Uterus (tissue), 4 donors: Measurements from ENCODE around the gene LSAMP. TPM values are rescaled to one million over a fixed set of nuclear protein-coding genes. Genes with fewer than 3 reads are reported as not detected.

Source experiments
- DNase-seq, 2 donors: peaks; one replicate each; pipeline ENCODE4 v3.0.0-alpha.2; 2019 to 2020
- H3K27ac ChIP-seq, 2 donors: fragments of 200-600 bp; sonication (generic); 1 replicate in 1 of 2; 2 replicates in 1 of 2; pipeline ENCODE4 v1.5.1; 2016 to 2018
- H3K27me3 ChIP-seq, 2 donors: fragments of 200-600 bp; sonication (generic); one replicate each; pipeline ENCODE4 v1.5.1; 2018 to 2019; ENCODE audit warnings: control low read depth in 1 of 2
- H3K36me3 ChIP-seq, 2 donors: fragments of 200-600 bp; sonication (generic); one replicate each; pipeline ENCODE4 v1.5.1; 2019; ENCODE audit warnings: control low read depth in 1 of 2
- H3K4me1 ChIP-seq, 2 donors: fragments of 200-600 bp; sonication (generic); one replicate each; pipeline ENCODE4 v1.5.1; 2018 to 2019; ENCODE audit warnings: control low read depth in 1 of 2
- H3K4me3 ChIP-seq, 2 donors: fragments of 200-600 bp; sonication (generic); 1 replicate in 1 of 2; 2 replicates in 1 of 2; pipeline ENCODE4 v1.5.1; 2018 to 2019; ENCODE audit warnings: mild to moderate bottlenecking in 1 of 2
- H3K9me3 ChIP-seq, 2 donors: fragments of 200-600 bp; sonication (generic); one replicate each; pipeline ENCODE4 v1.5.1; 2019; ENCODE audit warnings: control low read depth in 1 of 2
- CTCF ChIP-seq, 4 experiments: fragments of 200-600 bp in 2 of 4; fragments of 450-650 bp in 2 of 4; sonication (generic) in 2 of 4; IDR thresholded peaks; one replicate each; pipeline ENCODE4 v1.5.1; 2016 to 2019; ENCODE audit warnings: antibody characterized with exemption in 4 of 4, mild to moderate bottlenecking in 2 of 4, moderate library complexity in 1 of 4
- POLR2A ChIP-seq, 2 donors: fragments of 450-650 bp; IDR thresholded peaks; one replicate each; pipeline ENCODE4 v1.6.1; 2016; ENCODE audit warnings: antibody characterized with exemption in 2 of 2, mild to moderate bottlenecking in 1 of 2, moderate library complexity in 1 of 2
- intact Hi-C: fragments of 100-400 bp; cut with DNase I; formaldehyde crosslinking; loops from one replicate; pipeline ENCODE4 v1.15.1; 2023; ENCODE audit warnings: low total_unique reads
- total RNA-seq, 4 donors: library from RNA; depleted of rRNA in 3 of 4; stranded (reverse); fragments of >200 nt in 3 of 4; gene quantifications; one replicate each; pipeline versions ENCODE4 v1.1.0 to v1.2.4, GENCODE V29; 2014 to 2023
- donor health status: DM: yes; HTN: yes; CAD: no.

The LSAMP gene
- total RNA-seq, 4 donors from 2014 or later, result 0.26 to 25.8 (median 1.8) TPM

DNA sequence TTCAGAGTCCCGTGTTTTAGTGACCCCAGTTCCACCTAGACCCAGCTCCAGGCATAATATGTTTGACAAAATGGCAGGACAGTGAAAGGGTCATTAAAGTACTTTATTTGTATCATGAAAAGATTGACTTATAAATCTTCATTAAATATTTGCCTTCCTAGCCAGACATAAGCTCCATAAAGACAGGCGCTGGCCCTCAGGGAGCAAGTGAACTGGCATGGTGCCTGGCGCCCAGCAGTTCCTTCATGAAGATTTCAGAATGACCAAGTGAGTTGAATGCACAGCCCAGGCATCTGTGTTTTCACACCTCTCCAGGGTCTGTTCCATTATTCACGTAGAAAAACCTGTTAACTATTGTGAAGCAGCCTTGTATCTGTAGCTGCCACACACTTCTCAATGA lies 655.8 kb downstream of the LSAMP start:
- TF ChIP-seq POLR2A (IDR thresholded peaks at IDR 0.05) (no peak), CTCF (IDR thresholded peaks at IDR 0.05) (no peak)
- DNase-seq, result no peak
- no peaks in the 10 kb centered on the region for H3K9me3 ChIP-seq
- intact Hi-C loops, result no loop called here
- no peak overlapping the region for H3K27ac ChIP-seq
- no peaks in the 10 kb centered on the region for H3K27me3 ChIP-seq
- H3K4me3 ChIP-seq, result no peak overlapping the region
- H3K36me3 ChIP-seq, result no peaks in the 10 kb centered on the region
- peaks cover 0 to 3% of the 10 kb centered on the region in 2 donors for H3K4me1 ChIP-seq

DNA sequence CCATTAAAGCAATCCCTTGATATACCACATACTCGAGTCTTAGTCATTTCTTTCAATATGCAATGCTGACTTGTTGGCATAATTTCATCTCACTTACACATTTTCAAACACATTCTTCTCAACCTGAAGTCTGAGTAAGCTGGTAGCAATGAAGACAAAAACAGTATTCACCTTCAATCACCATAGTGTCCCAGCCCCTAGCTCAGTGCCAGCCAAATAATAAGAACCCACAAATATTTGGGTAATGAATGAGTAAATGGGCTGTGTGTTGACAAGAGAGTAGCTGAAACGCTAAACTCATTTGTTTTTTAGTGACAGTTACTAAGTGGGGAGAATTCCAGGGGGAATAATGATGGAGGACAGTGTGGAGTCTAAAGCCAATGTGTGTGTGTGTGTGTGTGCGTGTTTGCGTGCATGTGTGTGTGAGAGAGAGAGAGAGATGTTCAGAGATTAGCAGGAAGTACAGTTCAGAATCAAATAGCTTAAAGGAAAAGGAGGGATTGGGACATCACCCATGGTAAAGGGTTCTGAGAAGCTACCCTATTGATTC lies 656.3 kb downstream of the LSAMP start:
- DNase-seq, result no peak
- Histone ChIP-seq H3K4me1 (peaks cover 0 to 3% of the 10 kb centered on the region in 2 donors), H3K27me3 (no peaks in the 10 kb centered on the region), H3K4me3 (no peak overlapping the region), H3K9me3 (no peaks in the 10 kb centered on the region), H3K36me3 (no peaks in the 10 kb centered on the region), H3K27ac (no peak overlapping the region)
- intact Hi-C loops, result no loop called here
- no peak for TF ChIP-seq POLR2A (IDR thresholded peaks at IDR 0.05)
- no peak for TF ChIP-seq CTCF (IDR thresholded peaks at IDR 0.05)

- no peak for TF ChIP-seq POLR2A (IDR thresholded peaks at IDR 0.05)
- no peak for TF ChIP-seq CTCF (IDR thresholded peaks at IDR 0.05)
- no peaks in the 10 kb centered on the region for H3K27me3 ChIP-seq
- intact Hi-C loops, result no loop called here
- H3K27ac ChIP-seq, result no peak overlapping the region
- H3K4me3 ChIP-seq, result no peak overlapping the region
- no peaks in the 10 kb centered on the region for H3K9me3 ChIP-seq
- H3K36me3 ChIP-seq, result no peaks in the 10 kb centered on the region
- no peak for DNase-seq
- H3K4me1 ChIP-seq, result peaks cover 0 to 3% of the 10 kb centered on the region in 2 donors
Measured at GRCh38 chr3:115787818-115788217, 657.5 kb downstream of the LSAMP start.

DNA sequence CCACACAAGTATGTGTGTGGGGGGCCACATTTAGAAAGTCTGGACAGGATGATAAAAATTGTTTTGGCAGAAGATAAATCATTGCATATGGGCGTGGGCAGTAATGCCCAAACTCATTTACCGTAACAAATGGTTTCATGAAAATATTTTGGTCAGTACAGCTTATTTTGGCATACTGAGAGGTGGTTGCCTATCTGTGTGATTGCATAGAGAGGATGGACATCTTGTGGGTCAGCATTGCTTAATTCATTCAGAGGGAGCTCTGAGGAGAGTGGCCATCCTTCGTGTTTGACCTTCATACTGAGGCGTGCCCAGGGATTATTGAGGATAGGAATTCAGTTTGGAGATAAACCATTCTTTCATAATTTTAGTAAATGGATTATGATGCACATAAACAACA lies 659.5 kb downstream of the LSAMP start:
- H3K4me3 ChIP-seq, result no peak overlapping the region
- H3K27me3 ChIP-seq, result no peaks in the 10 kb centered on the region
- no peaks in the 10 kb centered on the region for H3K9me3 ChIP-seq
- peak overlapping the region; percentile 92 to 95 for H3K27ac ChIP-seq
- no peak for DNase-seq
- no peaks in the 10 kb centered on the region for H3K36me3 ChIP-seq
- TF ChIP-seq CTCF (IDR thresholded peaks at IDR 0.05) (no peak), POLR2A (IDR thresholded peaks at IDR 0.05) (no peak)
- intact Hi-C loops, result no loop called here
- peaks cover 0 to 3% of the 10 kb centered on the region in 2 donors for H3K4me1 ChIP-seq

DNA sequence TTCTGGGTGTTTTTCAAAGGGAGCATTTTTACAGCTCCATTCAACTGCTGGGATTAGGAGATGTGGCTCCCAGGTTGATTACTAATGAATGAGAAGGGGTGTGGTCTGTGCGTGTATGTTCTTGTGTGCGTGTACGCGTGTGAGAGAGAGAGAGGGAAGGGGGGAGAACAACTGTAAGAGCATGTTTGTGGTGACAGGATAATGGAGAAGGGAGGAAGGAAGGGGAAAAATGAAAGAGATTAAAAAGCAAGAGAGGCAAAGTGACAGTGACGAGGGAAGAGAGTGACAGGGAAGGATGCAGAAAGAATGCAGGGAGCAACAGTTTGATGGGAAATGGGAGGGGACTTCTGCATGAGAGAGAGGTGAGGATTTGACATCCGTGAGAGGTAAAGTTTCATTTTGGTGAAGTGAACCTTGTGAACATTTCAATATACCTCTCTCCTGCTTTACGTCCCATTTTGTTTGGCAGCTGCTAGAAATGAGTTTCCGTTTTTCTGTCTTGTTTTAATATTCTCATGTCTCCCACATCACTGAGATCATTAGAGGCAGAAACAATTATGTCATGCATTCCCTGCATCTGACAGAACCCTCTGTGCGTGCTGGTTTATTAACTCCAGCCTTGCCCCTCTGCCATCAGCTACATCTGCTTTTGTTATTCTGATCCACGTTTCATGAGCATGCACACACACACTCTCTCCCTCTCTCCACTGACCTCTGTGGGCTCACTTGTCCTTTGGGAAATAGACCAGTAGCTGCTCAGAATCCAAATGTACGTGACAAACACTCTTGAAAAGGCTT lies 660.3 kb downstream of the LSAMP start:
- no peak for TF ChIP-seq CTCF (IDR thresholded peaks at IDR 0.05)
- no peak for TF ChIP-seq POLR2A (IDR thresholded peaks at IDR 0.05)
- no peak for DNase-seq
- intact Hi-C loops, result no loop called here
- Histone ChIP-seq H3K4me3 (peak overlapping the region; percentile 55 to 71), H3K4me1 (peaks cover 0 to 3% of the 10 kb centered on the region in 2 donors), H3K36me3 (no peaks in the 10 kb centered on the region), H3K27me3 (no peaks in the 10 kb centered on the region), H3K9me3 (no peaks in the 10 kb centered on the region), H3K27ac (peak overlapping the region; percentile 92 to 95)
